SK-N-SH (cell line): ENCODE data around the gene ATG16L2. TPM values are rescaled to one million over a fixed set of nuclear protein-coding genes. Genes with fewer than 3 reads are reported as not detected.

Source experiments
- CTCF ChIA-PET: fragments of 300-600, 350-600 bp; formaldehyde crosslinking; extraction: SDS; loops from one replicate; lab custom pipeline; 2021; lab: Yijun Ruan, JAX
- POLR2A ChIA-PET: fragments of 350-600 bp; sonication (Branson Sonifier 250); formaldehyde crosslinking; extraction: SDS; loops from one replicate; lab custom pipeline; 2020; ENCODE audit warnings: antibody characterized with exemption, inconsistent platforms; lab: Yijun Ruan, JAX
- DNase-seq: peaks from one replicate; pipeline ENCODE4 v3.0.0; 2012
- H2AFZ ChIP-seq: fragments of 200-600 bp; sonication (generic); 2 replicates; pipeline ENCODE4 v1.8.1; 2016; ENCODE audit warnings: antibody characterized with exemption, mild to moderate bottlenecking, low read depth
- H3F3A ChIP-seq: fragments of 200-600 bp; sonication (generic); replicated peaks from 2 replicates; pipeline ENCODE3; 2016; ENCODE audit warnings: antibody characterized with exemption, mild to moderate bottlenecking; ENCODE audit not compliant: insufficient read depth
- H3K27ac ChIP-seq, 2 experiments: fragments of 200-500 bp in 1 of 2; fragments of 200-600 bp in 1 of 2; sonication (Bioruptor generic) in 1 of 2; sonication (generic), shearing (Covaris generic) in 1 of 2; 2 replicates each; pipeline versions ENCODE4 v1.5.1 to v1.6.1; 2014 to 2016; ENCODE audit warnings: low read depth in 2 of 2, inconsistent platforms in 1 of 2, low read length in 1 of 2, mild to moderate bottlenecking in 1 of 2, mixed read lengths in 1 of 2
- H3K27me3 ChIP-seq: fragments of 200-600 bp; sonication (generic), shearing (Covaris generic); 2 replicates; pipeline ENCODE4 v1.6.1; 2016; ENCODE audit warnings: mixed run types; ENCODE audit not compliant: insufficient read depth
- H3K36me3 ChIP-seq, 2 experiments: fragments of 200-500 bp in 1 of 2; fragments of 200-600 bp in 1 of 2; sonication (Bioruptor generic) in 1 of 2; sonication (generic) in 1 of 2; replicated peaks in 1 of 2; 2 replicates each; pipeline versions ENCODE3 to v1.5.1; 2014 to 2016; ENCODE audit warnings: low read length in 1 of 2, mild to moderate bottlenecking in 1 of 2; ENCODE audit not compliant: insufficient read depth in 2 of 2, control insufficient read depth in 1 of 2
- H3K4me1 ChIP-seq, 2 experiments: fragments of 200-500 bp in 1 of 2; fragments of 200-600 bp in 1 of 2; sonication (Bioruptor generic) in 1 of 2; sonication (generic), shearing (Covaris generic) in 1 of 2; 2 replicates each; pipeline versions ENCODE4 v1.5.1 to v1.6.1; 2014 to 2016; ENCODE audit warnings: low read depth in 1 of 2, low read length in 1 of 2, mixed run types in 1 of 2; ENCODE audit not compliant: insufficient read depth in 2 of 2, control insufficient read depth in 1 of 2
- H3K4me2 ChIP-seq: fragments of 200-600 bp; sonication (generic), shearing (Covaris generic); 2 replicates; pipeline ENCODE4 v1.6.1; 2017; ENCODE audit warnings: mixed run types
- H3K4me3 ChIP-seq, 2 experiments: fragments of 200-500 bp in 1 of 2; fragments of 200-600 bp in 1 of 2; sonication (Bioruptor generic) in 1 of 2; sonication (generic), shearing (Covaris generic) in 1 of 2; 2 replicates each; pipeline versions ENCODE4 v1.5.1 to v1.8.1; 2014 to 2016; ENCODE audit warnings: low read depth in 2 of 2, inconsistent platforms in 1 of 2, low read length in 1 of 2, mild to moderate bottlenecking in 1 of 2, mixed read lengths in 1 of 2, moderate library complexity in 1 of 2
- H3K79me2 ChIP-seq: fragments of 200-600 bp; sonication (generic); 2 replicates; pipeline ENCODE4 v1.8.1; 2017; ENCODE audit warnings: mild to moderate bottlenecking; ENCODE audit not compliant: insufficient read depth
- H3K9ac ChIP-seq: fragments of 200-600 bp; sonication (generic); 2 replicates; pipeline ENCODE4 v1.6.1; 2017; ENCODE audit warnings: mixed run types
- H3K9me2 ChIP-seq: fragments of 200-600 bp; sonication (generic); 2 replicates; pipeline ENCODE4 v1.6.1; 2017; ENCODE audit warnings: mixed run types
- H3K9me3 ChIP-seq: fragments of 200-600 bp; sonication (generic); 2 replicates; pipeline ENCODE4 v1.6.1; 2017; ENCODE audit warnings: mixed run types, mild to moderate bottlenecking, moderate library complexity
- H4K20me1 ChIP-seq: fragments of 200-600 bp; sonication (generic); 2 replicates; pipeline ENCODE4 v1.6.1; 2017; ENCODE audit warnings: mild to moderate bottlenecking, mixed run types; ENCODE audit not compliant: insufficient read depth
- EP300 ChIP-seq, 2 experiments: IDR thresholded peaks; 2 replicates each; pipeline versions ENCODE4 v1.4.0 to v1.6.1; 2012; ENCODE audit warnings: borderline replicate concordance in 1 of 2, low read depth in 1 of 2, low read length in 1 of 2
- FOSL2 ChIP-seq: IDR thresholded peaks from 2 replicates; pipeline ENCODE4 v1.4.0; 2012; ENCODE audit warnings: low read depth, mild to moderate bottlenecking, moderate library complexity, borderline replicate concordance
- FOXJ3 ChIP-seq: sonication (generic); formaldehyde crosslinking; IDR thresholded peaks from 2 replicates; pipeline ENCODE4 v1.5.1; 2020; ENCODE audit warnings: mild to moderate bottlenecking, missing genetic modification reagents
- GABPA ChIP-seq: IDR thresholded peaks from 2 replicates; pipeline ENCODE4 v1.4.0; 2012; ENCODE audit warnings: low read depth, mild to moderate bottlenecking
- GATA2 ChIP-seq: sonication (generic); formaldehyde crosslinking; IDR thresholded peaks from 2 replicates; pipeline ENCODE4 v1.5.0; 2020; ENCODE audit warnings: mild to moderate bottlenecking, missing genetic modification reagents
- JUND ChIP-seq: IDR thresholded peaks from 2 replicates; pipeline ENCODE4 v1.4.0; 2012
- MEF2A ChIP-seq: IDR thresholded peaks from 2 replicates; pipeline ENCODE4 v1.4.0; 2012; ENCODE audit warnings: low read depth, borderline replicate concordance
- MXI1 ChIP-seq: IDR thresholded peaks from 2 replicates; pipeline ENCODE4 v1.6.1; 2012; ENCODE audit warnings: mild to moderate bottlenecking, low read depth, low read length, improper control_type of control experiment
- NFIC ChIP-seq: IDR thresholded peaks from 2 replicates; pipeline ENCODE4 v1.4.0; 2012; ENCODE audit warnings: borderline replicate concordance
- RAD21 ChIP-seq: IDR thresholded peaks from 2 replicates; pipeline ENCODE4 v1.6.1; 2012; ENCODE audit warnings: mild to moderate bottlenecking, low read length
- SIN3A ChIP-seq: IDR thresholded peaks from 2 replicates; pipeline ENCODE4 v1.6.1; 2012; ENCODE audit warnings: low read depth, mild to moderate bottlenecking, low read length, moderate library complexity, borderline replicate concordance
- TCF12 ChIP-seq: IDR thresholded peaks from 2 replicates; pipeline ENCODE4 v1.4.0; 2012
- TEAD4 ChIP-seq: IDR thresholded peaks from 2 replicates; pipeline ENCODE4 v1.4.0; 2012; ENCODE audit warnings: mild to moderate bottlenecking, borderline replicate concordance; ENCODE audit not compliant: insufficient read depth
- USF1 ChIP-seq: IDR thresholded peaks from 2 replicates; pipeline ENCODE4 v1.4.0; 2012; ENCODE audit warnings: low read depth, borderline replicate concordance
- WGBS: methylation state at CpG from one replicate; pipeline ENCODE4 v1.1.6; 2017; ENCODE audit warnings: low lambda C conversion rate; 5-methylcytosine and 5-hydroxymethylcytosine counted together
- polyA plus RNA-seq, 3 experiments: library from polyadenylated mRNA; depleted of rRNA; stranded (reverse); fragments of >200 nt; gene quantifications; 2 replicates each; pipeline ENCODE4 v1.2.3, GENCODE V29; 2012
- TF ChIP-seq, protein P1 (sequence below): IDR thresholded peaks from 2 replicates; pipeline ENCODE4 v1.6.1; 2012; ENCODE audit warnings: mild to moderate bottlenecking, low read depth, low read length, moderate library complexity
- TF ChIP-seq, protein P2 (sequence below): IDR thresholded peaks from 2 replicates; pipeline ENCODE4; 2012
- TF ChIP-seq, protein P3 (sequence below): fragments of 200-600 bp; sonication (generic); IDR thresholded peaks from 2 replicates; pipeline ENCODE4 v1.6.1; 2017; ENCODE audit warnings: antibody characterized with exemption, mild to moderate bottlenecking, moderate library complexity
- TF ChIP-seq, protein P4 (sequence below): fragments of 150-350 bp; IDR thresholded peaks from 2 replicates; pipeline ENCODE4 v1.6.1; 2016; ENCODE audit warnings: mild to moderate bottlenecking, low read depth, low read length

ATG16L2 gene
- polyA plus RNA-seq, 1 of the 3 experiments (the other 2 are of a cell fraction) = 26.9 TPM

DNA sequence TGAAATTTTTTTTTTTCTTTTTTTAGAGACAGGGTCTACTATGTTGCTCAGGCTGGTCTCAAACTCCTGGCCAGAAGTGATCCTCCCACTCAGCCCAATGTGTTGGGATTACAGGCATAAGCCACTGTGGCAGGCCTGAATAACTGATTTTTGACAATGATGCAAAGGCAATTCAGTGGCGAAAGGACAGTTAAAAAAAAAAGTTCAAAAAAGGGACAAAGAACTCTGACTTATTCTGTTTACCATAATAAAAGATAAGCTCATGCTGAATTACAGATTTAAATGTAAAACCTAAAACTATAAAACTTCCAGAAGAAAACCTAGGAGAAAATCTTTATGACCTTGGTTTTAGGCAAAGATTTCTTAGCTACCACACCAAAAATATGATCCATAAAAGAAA is 48.9 kb downstream of the ATG16L2 start:
- H3K9ac ChIP-seq = no peak overlapping the region
- H2AFZ ChIP-seq = no peak overlapping the region
- no peak for TF ChIP-seq RAD21
- TF ChIP-seq GATA2 (CRISPR knock-in tag) = no peak
- no peak for TF ChIP-seq MXI1
- TF ChIP-seq TEAD4 = no peak
- TF ChIP-seq GABPA = no peak
- no peak for TF ChIP-seq SIN3A
- TF ChIP-seq, all 33 proteins: peak for 0
- Histone ChIP-seq H4K20me1 (peaks cover 22% of the 10 kb centered on the region), H3K4me2 (no peak overlapping the region), H3K9me3 (no peaks in the 10 kb centered on the region), H3K36me3 (peaks cover 0 to 21% of the 10 kb centered on the region in 2 experiments), H3K4me3 (no peak overlapping the region), H3F3A (peaks cover 26% of the 10 kb centered on the region), H3K79me2 (no peaks in the 10 kb centered on the region), H3K9me2 (no peaks in the 10 kb centered on the region), H3K27ac (peak overlapping the region in 1 of 2 experiments; percentile 89; a peak in 1 of 4 replicates), H3K27me3 (no peaks in the 10 kb centered on the region), H3K4me1 (peaks cover 12 to 14% of the 10 kb centered on the region in 2 experiments; a peak in 3 of 4 replicates)
- CTCF ChIA-PET = interaction anchor here (1.9 kb wide), 1 partner anchor 315 kb away, joined by 6 read pairs; no protein-coding TSS in a partner anchor
- 97% methylated on average over 1 of the region's 1 CpG for WGBS
- POLR2A ChIA-PET = no interaction called here
- no peak for DNase-seq

GRCh38 chr11:72863916-72864315 is 49.7 kb downstream of the ATG16L2 start:
- Histone ChIP-seq H3K4me3 (no peak overlapping the region), H3K36me3 (peaks cover 0 to 21% of the 10 kb centered on the region in 2 experiments), H3K4me1 (peaks cover 12 to 14% of the 10 kb centered on the region in 2 experiments; a peak in 3 of 4 replicates), H2AFZ (no peak overlapping the region), H3K27ac (peak overlapping the region; percentile 74 to 89; a peak in 3 of 4 replicates), H4K20me1 (peaks cover 22% of the 10 kb centered on the region), H3K27me3 (no peaks in the 10 kb centered on the region), H3F3A (peaks cover 26% of the 10 kb centered on the region), H3K9me2 (no peaks in the 10 kb centered on the region), H3K4me2 (peak overlapping the region; percentile 61; the same call in 1 of the 2 replicates), H3K9ac (no peak overlapping the region), H3K79me2 (no peaks in the 10 kb centered on the region), H3K9me3 (no peaks in the 10 kb centered on the region)
- CTCF ChIA-PET = interaction anchor here (1.0 to 2.7 kb wide), 3 partner anchors 14 to 315 kb away, joined by 3 to 8 read pairs (median 5); no protein-coding TSS in a partner anchor
- no peak for DNase-seq
- 31% methylated on average over 1 of the region's 1 CpG for WGBS
- POLR2A ChIA-PET = no interaction called here
- TF ChIP-seq MXI1 (no peak), USF1 (no peak), MEF2A (no peak), EP300 (IDR thresholded peaks at IDR 0.05; ENCODE audit: borderline replicate concordance in 1 of 2, low read depth in 1 of 2, low read length in 1 of 2) (peak in 1 of 2 experiments; percentile 25; a peak in 1 of 4 replicates), FOSL2 (no peak), JUND (0 out of 2 replicates have a peak, but pooled peaks have one; percentile 17), TCF12 (peak; percentile 65), NFIC (0 out of 2 replicates have a peak, but pooled peaks have one; percentile 30), GABPA (no peak), FOXJ3 (no peak)
- TF ChIP-seq, protein P1, sequence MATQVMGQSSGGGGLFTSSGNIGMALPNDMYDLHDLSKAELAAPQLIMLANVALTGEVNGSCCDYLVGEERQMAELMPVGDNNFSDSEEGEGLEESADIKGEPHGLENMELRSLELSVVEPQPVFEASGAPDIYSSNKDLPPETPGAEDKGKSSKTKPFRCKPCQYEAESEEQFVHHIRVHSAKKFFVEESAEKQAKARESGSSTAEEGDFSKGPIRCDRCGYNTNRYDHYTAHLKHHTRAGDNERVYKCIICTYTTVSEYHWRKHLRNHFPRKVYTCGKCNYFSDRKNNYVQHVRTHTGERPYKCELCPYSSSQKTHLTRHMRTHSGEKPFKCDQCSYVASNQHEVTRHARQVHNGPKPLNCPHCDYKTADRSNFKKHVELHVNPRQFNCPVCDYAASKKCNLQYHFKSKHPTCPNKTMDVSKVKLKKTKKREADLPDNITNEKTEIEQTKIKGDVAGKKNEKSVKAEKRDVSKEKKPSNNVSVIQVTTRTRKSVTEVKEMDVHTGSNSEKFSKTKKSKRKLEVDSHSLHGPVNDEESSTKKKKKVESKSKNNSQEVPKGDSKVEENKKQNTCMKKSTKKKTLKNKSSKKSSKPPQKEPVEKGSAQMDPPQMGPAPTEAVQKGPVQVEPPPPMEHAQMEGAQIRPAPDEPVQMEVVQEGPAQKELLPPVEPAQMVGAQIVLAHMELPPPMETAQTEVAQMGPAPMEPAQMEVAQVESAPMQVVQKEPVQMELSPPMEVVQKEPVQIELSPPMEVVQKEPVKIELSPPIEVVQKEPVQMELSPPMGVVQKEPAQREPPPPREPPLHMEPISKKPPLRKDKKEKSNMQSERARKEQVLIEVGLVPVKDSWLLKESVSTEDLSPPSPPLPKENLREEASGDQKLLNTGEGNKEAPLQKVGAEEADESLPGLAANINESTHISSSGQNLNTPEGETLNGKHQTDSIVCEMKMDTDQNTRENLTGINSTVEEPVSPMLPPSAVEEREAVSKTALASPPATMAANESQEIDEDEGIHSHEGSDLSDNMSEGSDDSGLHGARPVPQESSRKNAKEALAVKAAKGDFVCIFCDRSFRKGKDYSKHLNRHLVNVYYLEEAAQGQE = no peak
- TF ChIP-seq, protein P2, sequence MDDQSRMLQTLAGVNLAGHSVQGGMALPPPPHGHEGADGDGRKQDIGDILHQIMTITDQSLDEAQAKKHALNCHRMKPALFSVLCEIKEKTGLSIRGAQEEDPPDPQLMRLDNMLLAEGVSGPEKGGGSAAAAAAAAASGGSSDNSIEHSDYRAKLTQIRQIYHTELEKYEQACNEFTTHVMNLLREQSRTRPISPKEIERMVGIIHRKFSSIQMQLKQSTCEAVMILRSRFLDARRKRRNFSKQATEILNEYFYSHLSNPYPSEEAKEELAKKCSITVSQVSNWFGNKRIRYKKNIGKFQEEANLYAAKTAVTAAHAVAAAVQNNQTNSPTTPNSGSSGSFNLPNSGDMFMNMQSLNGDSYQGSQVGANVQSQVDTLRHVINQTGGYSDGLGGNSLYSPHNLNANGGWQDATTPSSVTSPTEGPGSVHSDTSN = peak; percentile 25; the same call in 1 of the 2 replicates
- TF ChIP-seq, protein P3, sequence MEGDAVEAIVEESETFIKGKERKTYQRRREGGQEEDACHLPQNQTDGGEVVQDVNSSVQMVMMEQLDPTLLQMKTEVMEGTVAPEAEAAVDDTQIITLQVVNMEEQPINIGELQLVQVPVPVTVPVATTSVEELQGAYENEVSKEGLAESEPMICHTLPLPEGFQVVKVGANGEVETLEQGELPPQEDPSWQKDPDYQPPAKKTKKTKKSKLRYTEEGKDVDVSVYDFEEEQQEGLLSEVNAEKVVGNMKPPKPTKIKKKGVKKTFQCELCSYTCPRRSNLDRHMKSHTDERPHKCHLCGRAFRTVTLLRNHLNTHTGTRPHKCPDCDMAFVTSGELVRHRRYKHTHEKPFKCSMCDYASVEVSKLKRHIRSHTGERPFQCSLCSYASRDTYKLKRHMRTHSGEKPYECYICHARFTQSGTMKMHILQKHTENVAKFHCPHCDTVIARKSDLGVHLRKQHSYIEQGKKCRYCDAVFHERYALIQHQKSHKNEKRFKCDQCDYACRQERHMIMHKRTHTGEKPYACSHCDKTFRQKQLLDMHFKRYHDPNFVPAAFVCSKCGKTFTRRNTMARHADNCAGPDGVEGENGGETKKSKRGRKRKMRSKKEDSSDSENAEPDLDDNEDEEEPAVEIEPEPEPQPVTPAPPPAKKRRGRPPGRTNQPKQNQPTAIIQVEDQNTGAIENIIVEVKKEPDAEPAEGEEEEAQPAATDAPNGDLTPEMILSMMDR = no peak
- TF ChIP-seq, protein P4, sequence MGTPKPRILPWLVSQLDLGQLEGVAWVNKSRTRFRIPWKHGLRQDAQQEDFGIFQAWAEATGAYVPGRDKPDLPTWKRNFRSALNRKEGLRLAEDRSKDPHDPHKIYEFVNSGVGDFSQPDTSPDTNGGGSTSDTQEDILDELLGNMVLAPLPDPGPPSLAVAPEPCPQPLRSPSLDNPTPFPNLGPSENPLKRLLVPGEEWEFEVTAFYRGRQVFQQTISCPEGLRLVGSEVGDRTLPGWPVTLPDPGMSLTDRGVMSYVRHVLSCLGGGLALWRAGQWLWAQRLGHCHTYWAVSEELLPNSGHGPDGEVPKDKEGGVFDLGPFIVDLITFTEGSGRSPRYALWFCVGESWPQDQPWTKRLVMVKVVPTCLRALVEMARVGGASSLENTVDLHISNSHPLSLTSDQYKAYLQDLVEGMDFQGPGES = no peak
